Activated naive CD4-positive, alpha-beta T cell treated with anti-CD3 and anti-CD28 coated beads, Interleukin-2, amount 50 U/mL, for 72 hours (primary cell): ENCODE data around the gene SCAANT1. TPM values are rescaled to one million over a fixed set of nuclear protein-coding genes. Genes with fewer than 3 reads are reported as not detected.

Experiments used
- ATAC-seq, 2 donors: fragments of 150-1000 bp; cut with Tn5 transposase; 2 replicates each; pipeline ENCODE4 v1.10.0; 2021; ENCODE audit warnings: mild to moderate bottlenecking in 2 of 2, moderate library complexity in 2 of 2
- DNase-seq, 2 donors: peaks; one replicate each; pipeline ENCODE4 v3.0.0; 2021 to 2022; ENCODE audit warnings: low spot score in 2 of 2
- H3K27ac Mint-ChIP-seq, 2 donors: one replicate each; pipeline ENCODE4 v1.8.0; 2022; ENCODE audit warnings: mild to moderate bottlenecking in 2 of 2, mixed read lengths in 2 of 2
- H3K36me3 Mint-ChIP-seq, 2 donors: one replicate each; pipeline ENCODE4 v1.8.0; 2022; ENCODE audit warnings: mixed read lengths in 2 of 2
- H3K9me3 Mint-ChIP-seq, 2 donors: one replicate each; pipeline ENCODE4 v1.8.0; 2022; ENCODE audit warnings: mixed read lengths in 2 of 2
- total RNA-seq, 2 donors: library from RNA; stranded (reverse); gene quantifications; one replicate each; pipeline ENCODE4 v1.2.3, GENCODE V29; 2022

SCAANT1 gene
- not detected for total RNA-seq

DNA sequence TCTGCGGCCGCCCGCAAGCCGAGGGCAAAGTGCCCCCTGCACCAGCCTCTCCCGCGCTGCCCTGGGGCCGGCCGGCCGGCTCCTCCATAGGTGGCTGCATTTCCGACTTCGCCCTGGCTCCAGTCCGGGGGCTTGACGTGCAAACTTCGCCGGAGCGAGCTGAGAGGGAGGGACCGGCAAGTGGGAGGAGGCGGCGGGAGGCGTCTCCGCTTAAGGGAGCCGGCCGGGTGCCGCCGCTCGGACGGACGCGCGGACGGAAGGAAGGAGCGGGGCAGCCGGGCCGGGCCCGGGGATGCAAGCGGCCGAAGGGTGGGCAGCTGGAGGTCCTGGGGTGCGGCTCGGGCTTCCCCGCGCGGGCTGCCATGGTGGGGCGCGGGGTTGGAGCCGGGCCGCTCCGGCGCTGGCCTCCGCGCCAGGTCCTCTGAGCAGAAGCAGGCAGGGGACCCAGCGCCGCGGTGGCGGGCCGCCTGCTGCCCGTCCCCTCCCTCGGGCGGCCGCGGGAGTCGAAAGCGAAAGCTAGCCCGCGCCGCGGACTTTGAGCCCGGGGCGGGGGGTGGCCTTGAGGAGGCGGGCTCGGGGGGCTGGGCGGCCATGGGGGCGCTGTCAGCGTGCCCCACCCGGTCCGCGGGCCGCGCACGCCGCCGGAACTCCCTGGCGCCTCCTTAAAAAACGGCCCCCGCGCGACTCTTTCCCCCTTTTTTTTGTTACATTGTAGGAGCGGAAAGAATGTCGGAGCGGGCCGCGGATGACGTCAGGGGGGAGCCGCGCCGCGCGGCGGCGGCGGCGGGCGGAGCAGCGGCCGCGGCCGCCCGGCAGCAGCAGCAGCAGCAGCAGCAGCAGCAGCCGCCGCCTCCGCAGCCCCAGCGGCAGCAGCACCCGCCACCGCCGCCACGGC, at the start of gene SCAANT1:
SCAANT1 (minus strand) TSS at position 511 of the 895 bp plus-strand sequence.
- Mint-ChIP-seq H3K36me3 (peaks cover 5 to 15% of the 10 kb centered on the region in 2 donors), H3K9me3 (no peaks in the 10 kb centered on the region), H3K27ac (peak within 1 kb of the TSS; percentile 92 to 96)
- DNase-seq (peak; percentile 70 to 79), ATAC-seq (peak; percentile 63 to 75)

DNA sequence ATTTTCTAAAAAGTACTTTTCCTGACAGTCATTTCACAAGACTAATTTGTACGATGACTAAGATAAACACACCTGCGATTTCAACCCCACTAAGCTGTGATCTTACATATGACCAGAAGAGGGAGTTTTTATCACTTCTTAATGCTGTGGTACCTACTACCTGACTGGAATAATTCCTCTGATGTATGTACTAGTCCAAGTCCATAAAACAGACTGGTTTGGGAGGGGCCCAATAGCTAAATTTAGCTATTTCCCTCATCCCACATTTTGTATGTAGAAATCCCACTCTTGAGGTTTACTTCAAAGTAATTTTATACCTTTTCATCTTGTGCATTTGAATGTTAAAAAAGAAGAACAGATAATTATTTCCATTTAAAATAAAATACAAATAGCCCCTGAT, 49.7 kb upstream of the SCAANT1 start:
- Mint-ChIP-seq H3K27ac (no peak overlapping the region), H3K36me3 (no peaks in the 10 kb centered on the region), H3K9me3 (no peaks in the 10 kb centered on the region)
- DNase-seq (no peak), ATAC-seq (peak; percentile 66 to 80)

GRCh38 chr3:63960048-63960711, 48.0 kb upstream of the SCAANT1 start:
- DNase-seq (no peak), ATAC-seq (peak in 1 of 2 donors; percentile 17)
- Mint-ChIP-seq H3K27ac (peak overlapping the region in 1 of 2 donors; percentile 15), H3K36me3 (peaks cover 0 to 3% of the 10 kb centered on the region in 2 donors), H3K9me3 (no peaks in the 10 kb centered on the region)

DNA sequence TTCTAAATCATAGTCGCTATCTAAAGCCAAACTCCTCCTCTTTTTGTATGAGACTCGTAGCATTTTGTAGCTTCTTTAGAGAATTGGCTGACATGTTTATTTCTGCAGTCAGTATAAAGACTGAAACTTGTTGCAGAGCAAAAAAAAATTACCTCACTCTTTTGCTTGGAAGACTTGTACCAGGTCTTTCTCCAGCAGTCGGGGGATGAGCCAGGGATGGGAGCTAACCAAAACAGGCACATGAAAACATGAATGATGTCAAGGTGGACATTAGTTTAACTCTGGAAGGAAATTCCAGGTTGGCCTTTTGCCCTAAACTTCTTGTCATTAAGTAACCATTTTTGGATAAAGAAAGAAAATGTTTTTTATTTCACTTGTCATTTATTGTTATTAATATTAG, 47.0 kb upstream of the SCAANT1 start:
- no peak for ATAC-seq
- no peak for DNase-seq
- no peaks in the 10 kb centered on the region for H3K9me3 Mint-ChIP-seq
- H3K27ac Mint-ChIP-seq = no peak overlapping the region
- H3K36me3 Mint-ChIP-seq = peaks cover 2 to 10% of the 10 kb centered on the region in 2 donors

DNA sequence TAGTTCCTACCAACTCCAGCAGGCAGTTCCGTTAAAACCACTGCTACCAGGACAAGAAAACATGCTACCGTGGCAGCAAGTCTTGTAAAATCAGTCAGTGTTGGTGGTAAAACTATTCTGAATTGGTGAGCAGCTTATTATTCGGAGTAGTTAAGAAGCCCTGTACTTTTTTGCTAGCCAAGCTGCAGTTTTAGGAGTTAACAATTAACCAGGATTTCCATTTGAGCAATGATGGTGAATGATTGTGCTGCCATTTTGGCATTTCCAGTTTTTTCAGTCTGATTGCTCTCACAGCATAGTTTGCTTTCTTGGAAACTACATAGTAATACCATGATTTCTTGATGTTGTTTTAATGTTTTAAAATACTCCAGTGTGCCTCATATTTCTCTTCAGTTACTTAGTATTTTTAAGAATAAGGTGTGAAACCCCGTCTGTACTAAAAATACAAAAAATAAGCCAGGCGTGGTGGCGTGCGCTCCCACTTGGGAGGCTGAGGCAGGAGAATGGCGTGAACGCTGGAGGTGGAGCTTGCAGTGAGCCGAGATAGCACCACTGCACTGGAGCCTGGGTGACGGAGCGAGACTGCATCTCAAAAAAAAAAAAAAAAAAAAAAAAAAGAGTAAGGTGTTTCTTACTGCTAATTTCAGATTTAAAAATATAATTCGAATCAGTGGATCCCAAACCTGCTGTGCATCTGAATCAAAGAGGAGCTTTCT, 43.8 kb upstream of the SCAANT1 start:
- ATAC-seq (no peak), DNase-seq (no peak)
- H3K27ac Mint-ChIP-seq = no peak overlapping the region
- H3K9me3 Mint-ChIP-seq = no peaks in the 10 kb centered on the region
- peaks cover 9 to 22% of the 10 kb centered on the region in 2 donors for H3K36me3 Mint-ChIP-seq

- DNase-seq (no peak), ATAC-seq (no peak)
- Mint-ChIP-seq H3K9me3 (no peaks in the 10 kb centered on the region), H3K27ac (peak overlapping the region; percentile 21 to 56), H3K36me3 (peaks cover 9 to 22% of the 10 kb centered on the region in 2 donors)
Measured at GRCh38 chr3:63955036-63955650, 43.0 kb upstream of the SCAANT1 start.

DNA sequence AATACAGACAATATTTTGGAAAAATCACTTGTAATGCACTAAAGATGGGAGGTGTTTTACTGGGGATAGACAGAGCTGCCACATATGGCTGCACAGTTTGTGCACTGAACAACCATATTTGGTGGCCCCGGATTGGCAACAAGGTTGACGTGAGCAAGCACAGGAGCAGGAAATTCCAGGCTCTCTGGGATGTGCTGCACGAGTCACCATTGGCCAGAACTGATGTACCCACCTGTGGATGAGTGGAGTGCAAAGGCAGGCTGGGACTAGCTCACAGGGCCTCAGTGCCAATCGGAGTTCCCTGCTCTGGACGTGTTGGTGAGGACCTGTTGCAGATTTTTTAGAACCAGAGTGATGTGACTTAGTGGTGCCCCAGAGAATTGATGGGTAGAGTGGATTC, 42.0 kb upstream of the SCAANT1 start:
- Mint-ChIP-seq H3K36me3 (peaks cover 9 to 22% of the 10 kb centered on the region in 2 donors), H3K27ac (peak overlapping the region in 1 of 2 donors; percentile 55), H3K9me3 (no peaks in the 10 kb centered on the region)
- no peak for DNase-seq
- no peak for ATAC-seq

DNA sequence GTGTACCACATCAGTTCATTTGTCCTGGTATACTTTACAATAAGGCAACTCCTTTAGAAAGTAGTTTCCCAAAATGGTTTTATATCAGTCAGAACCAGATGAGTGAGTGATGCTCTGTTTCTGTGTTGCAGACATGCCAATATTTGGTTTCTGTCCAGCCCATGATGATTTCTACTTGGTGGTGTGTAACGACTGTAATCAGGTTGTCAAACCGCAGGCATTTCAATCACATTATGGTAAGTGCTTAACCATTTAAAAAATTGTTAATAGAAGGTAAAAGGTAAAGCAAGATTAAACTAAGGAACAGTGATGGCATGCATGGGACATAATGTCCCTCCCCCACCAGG, 40.0 kb upstream of the SCAANT1 start:
- Mint-ChIP-seq H3K27ac (no peak overlapping the region), H3K9me3 (no peaks in the 10 kb centered on the region), H3K36me3 (peaks cover 9 to 22% of the 10 kb centered on the region in 2 donors)
- DNase-seq (no peak), ATAC-seq (peak in 1 of 2 donors; percentile 75)

GRCh38 chr3:63951492-63952247, 39.5 kb upstream of the SCAANT1 start:
- Mint-ChIP-seq H3K36me3 (peaks cover 9 to 22% of the 10 kb centered on the region in 2 donors), H3K27ac (peak overlapping the region in 1 of 2 donors; percentile 71), H3K9me3 (no peaks in the 10 kb centered on the region)
- peak in 1 of 2 donors; percentile 30 for ATAC-seq
- no peak for DNase-seq

DNA sequence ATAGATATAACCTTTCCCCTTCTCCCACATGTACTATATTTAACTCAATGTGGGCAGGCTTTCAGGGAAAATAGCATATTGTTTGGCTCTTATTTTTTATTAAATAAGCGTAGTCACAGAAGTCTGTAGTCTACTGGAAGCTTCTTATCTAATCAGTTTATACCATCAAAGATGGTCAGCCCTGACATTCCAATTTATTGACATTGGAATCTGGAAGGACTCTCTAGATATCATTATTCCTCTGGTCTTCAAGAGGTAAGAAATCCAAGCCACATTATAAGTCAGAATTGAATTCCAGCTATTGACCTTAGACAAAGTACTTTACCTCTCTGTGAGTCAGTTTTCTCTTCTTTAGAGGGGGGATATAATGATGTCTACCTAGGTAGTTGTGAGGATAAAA, 38.5 kb upstream of the SCAANT1 start:
- ATAC-seq = no peak
- Mint-ChIP-seq H3K36me3 (peaks cover 13 to 28% of the 10 kb centered on the region in 2 donors), H3K9me3 (no peaks in the 10 kb centered on the region), H3K27ac (peak overlapping the region in 1 of 2 donors; percentile 71)
- DNase-seq = no peak

- Mint-ChIP-seq H3K36me3 (peaks cover 10 to 25% of the 10 kb centered on the region in 2 donors), H3K9me3 (no peaks in the 10 kb centered on the region), H3K27ac (no peak overlapping the region)
- no peak for ATAC-seq
- DNase-seq = no peak
Measured at GRCh38 chr3:63949005-63949404, 36.8 kb upstream of the SCAANT1 start.

DNA sequence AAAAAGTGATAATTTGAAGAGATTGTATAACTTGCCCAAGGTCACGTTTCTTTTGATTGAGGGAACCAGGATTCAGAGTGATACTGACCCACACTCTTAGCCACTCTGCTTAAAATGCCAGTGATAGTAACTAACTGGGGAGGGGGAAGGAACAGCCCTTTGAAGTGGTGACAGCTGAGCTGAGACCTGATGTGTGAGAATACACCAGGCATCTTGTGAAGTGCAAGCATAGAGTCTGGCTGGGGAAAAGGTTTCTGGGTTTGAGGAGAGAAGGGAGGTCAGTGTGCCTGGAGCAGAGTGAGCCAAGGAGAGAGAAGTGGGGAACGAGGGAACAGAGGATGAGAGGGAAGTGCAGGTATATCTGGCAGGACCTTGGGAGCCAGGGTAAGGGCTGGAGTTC, 35.4 kb upstream of the SCAANT1 start:
- peak overlapping the region; percentile 0 to 66 for H3K27ac Mint-ChIP-seq
- no peaks in the 10 kb centered on the region for H3K9me3 Mint-ChIP-seq
- DNase-seq (no peak), ATAC-seq (peak in 1 of 2 donors; percentile 50)
- peaks cover 9 to 22% of the 10 kb centered on the region in 2 donors for H3K36me3 Mint-ChIP-seq

GRCh38 chr3:63946753-63947152, 34.6 kb upstream of the SCAANT1 start:
- DNase-seq = no peak
- peak overlapping the region; percentile 0 to 75 for H3K27ac Mint-ChIP-seq
- H3K9me3 Mint-ChIP-seq = no peaks in the 10 kb centered on the region
- ATAC-seq = no peak
- H3K36me3 Mint-ChIP-seq = peaks cover 9 to 30% of the 10 kb centered on the region in 2 donors

DNA sequence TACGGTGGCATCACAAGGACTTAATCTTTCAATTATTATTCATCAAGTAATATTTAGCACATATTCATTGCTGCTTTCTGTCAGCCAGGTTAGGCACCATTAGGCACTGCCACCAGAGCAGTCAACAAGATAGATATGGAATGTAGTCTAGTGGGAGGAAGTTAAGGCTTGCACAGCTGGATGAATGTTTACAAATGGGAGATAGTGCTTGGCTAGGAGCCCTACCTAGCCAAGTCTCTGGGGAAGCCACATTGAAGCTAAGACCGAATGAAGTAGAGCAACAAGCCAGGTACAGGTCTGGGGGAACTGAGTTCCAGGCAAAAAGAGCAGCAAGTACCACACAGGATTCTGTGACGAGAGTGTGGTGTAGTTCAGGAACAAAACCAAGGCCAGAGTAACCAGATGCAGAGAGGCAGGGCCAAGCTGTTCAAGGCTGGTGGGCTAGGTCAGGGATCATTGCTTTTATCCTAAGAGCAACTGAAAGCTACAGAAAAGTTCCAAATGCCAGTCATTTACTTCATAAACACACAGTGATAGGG, 33.4 kb upstream of the SCAANT1 start:
- Mint-ChIP-seq H3K36me3 (peaks cover 9 to 31% of the 10 kb centered on the region in 2 donors), H3K27ac (peak overlapping the region in 1 of 2 donors; percentile 70), H3K9me3 (no peaks in the 10 kb centered on the region)
- DNase-seq (no peak), ATAC-seq (no peak)

DNA sequence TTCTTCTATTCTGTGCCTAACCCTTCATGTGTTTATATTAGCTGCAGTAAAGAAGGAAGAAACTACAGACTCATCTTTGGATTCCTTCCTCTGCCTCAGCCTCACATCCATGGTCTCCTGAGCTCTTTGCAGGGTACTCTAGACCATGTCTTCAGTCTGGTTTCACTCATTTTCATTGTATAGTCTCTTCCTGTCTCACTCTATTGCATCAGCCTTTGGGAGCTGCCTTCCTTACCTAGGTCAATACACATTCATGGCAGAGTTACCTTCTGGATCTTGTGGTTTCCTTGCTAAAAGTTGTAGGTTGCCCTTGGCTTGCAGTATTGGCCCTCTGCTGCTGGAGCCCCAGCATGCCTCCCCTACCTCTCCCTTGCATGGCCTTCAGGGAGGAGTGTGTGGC, 31.5 kb upstream of the SCAANT1 start:
- ATAC-seq (no peak), DNase-seq (no peak)
- Mint-ChIP-seq H3K36me3 (peaks cover 9 to 37% of the 10 kb centered on the region in 2 donors), H3K27ac (no peak overlapping the region), H3K9me3 (no peaks in the 10 kb centered on the region)

DNA sequence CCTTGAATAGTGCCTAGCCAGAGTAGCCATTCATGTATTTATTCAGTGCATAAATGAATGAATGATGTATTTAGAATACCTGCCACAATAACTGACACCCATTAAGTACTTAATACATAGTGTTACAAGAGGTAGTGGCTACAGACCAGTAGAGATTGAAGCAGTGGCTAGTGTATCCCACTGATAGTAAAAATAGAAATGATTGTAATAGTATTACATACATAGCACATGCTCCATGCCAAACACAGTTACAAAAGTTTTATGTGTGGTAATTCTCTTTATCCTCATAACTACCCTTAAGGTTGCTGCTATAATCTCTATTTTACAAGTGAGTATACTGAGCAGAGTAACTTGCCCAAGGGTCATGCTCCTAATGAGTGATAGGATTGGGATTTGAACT, 30.3 kb upstream of the SCAANT1 start:
- Mint-ChIP-seq H3K36me3 (peaks cover 9 to 42% of the 10 kb centered on the region in 2 donors), H3K9me3 (no peaks in the 10 kb centered on the region), H3K27ac (no peak overlapping the region)
- no peak for DNase-seq
- no peak for ATAC-seq
